HFF-Myc (cell line): ENCODE results near the gene TFDP2.

Experiments used
- DNase-seq: peaks from one replicate; pipeline ENCODE4 v3.0.0-alpha.2; 2011; ENCODE audit warnings: low read depth; ENCODE audit errors: extremely low read depth
- H3K4me3 ChIP-seq: replicated peaks from 2 replicates; pipeline ENCODE4 v1.5.1; 2011; ENCODE audit warnings: low read depth, mild to moderate bottlenecking, control low read depth, low read length
- CTCF ChIP-seq: IDR thresholded peaks from 2 replicates; pipeline ENCODE4 v1.5.1; 2012; ENCODE audit warnings: mild to moderate bottlenecking, low read depth, low read length, control low read depth; ENCODE audit errors: missing control alignments

Gene TFDP2

GRCh38 chr3:142148792-142149672 is at the start of gene TFDP2:
Gene TFDP2, minus strand, starts transcription at chr3:142149544. Its CDS starts 47,795 bp downstream, at chr3:142101749.
- no peak for TF ChIP-seq CTCF
- H3K4me3 ChIP-seq, result peak within 1 kb of the TSS; percentile 68
- DNase-seq, result peak; percentile 46

GRCh38 chr3:142188846-142189245 is 39.5 kb upstream of the TFDP2 start:
- no peak overlapping the region for H3K4me3 ChIP-seq
- DNase-seq, result no peak
- no peak for TF ChIP-seq CTCF

- TF ChIP-seq CTCF, result peak; percentile 75
- peak; percentile 12 for DNase-seq
- no peak overlapping the region for H3K4me3 ChIP-seq
Observed at GRCh38 chr3:142180761-142181362, 31.5 kb upstream of the TFDP2 start.

- DNase-seq, result no peak
- H3K4me3 ChIP-seq, result no peak overlapping the region
- no peak for TF ChIP-seq CTCF
Observed at GRCh38 chr3:142175478-142175877, 26.1 kb upstream of the TFDP2 start.

GRCh38 chr3:142174559-142174958 is 25.2 kb upstream of the TFDP2 start:
- TF ChIP-seq CTCF, result no peak
- DNase-seq, result no peak
- H3K4me3 ChIP-seq, result no peak overlapping the region

GRCh38 chr3:142168514-142168913 is 19.2 kb upstream of the TFDP2 start:
- H3K4me3 ChIP-seq, result no peak overlapping the region
- no peak for DNase-seq

More at GRCh38 chr3:142168514-142168913, 19.2 kb upstream of the TFDP2 start:
- no peak for TF ChIP-seq CTCF
